B cell (primary cell): ENCODE data around the gene PLPPR3. TPM values are rescaled to one million over a fixed set of nuclear protein-coding genes. Genes with fewer than 3 reads are reported as not detected.

Source experiments
- ATAC-seq: fragments of 200-7000 bp; cut with Tn5 transposase; one replicate; pipeline ENCODE4 v1.10.0; 2021; ENCODE audit warnings: low read depth, mild to moderate bottlenecking, moderate number of reproducible peaks, moderate library complexity
- CTCF ChIA-PET: fragments of 350-600 bp; sonication (Branson Sonifier 250); formaldehyde crosslinking; loops from one replicate; lab custom pipeline; 2021; ENCODE audit warnings: antibody characterized with exemption, inconsistent platforms; lab: Charles Lee
- POLR2A ChIA-PET: fragments of 350-600 bp; sonication (Branson Sonifier 250); formaldehyde crosslinking; loops from one replicate; lab custom pipeline; 2021; ENCODE audit warnings: antibody characterized with exemption; lab: Charles Lee
- DNase-seq: peaks from one replicate; pipeline ENCODE4 v3.0.0; 2013
- H2AFZ ChIP-seq: 2 replicates; pipeline ENCODE4 v1.6.1; 2012; ENCODE audit warnings: mild to moderate bottlenecking, low read depth, low read length; ENCODE audit not compliant: insufficient read depth, poor library complexity, severe bottlenecking
- H3K27ac ChIP-seq, 2 donors: 1 replicate in 1 of 2; 2 replicates in 1 of 2; pipeline ENCODE4 v1.5.1; 2012 to 2013; ENCODE audit warnings: low read length in 2 of 2, mild to moderate bottlenecking in 2 of 2, moderate library complexity in 1 of 2
- H3K27me3 ChIP-seq, 4 experiments: fragments of 200-600 bp in 1 of 4; sonication (generic) in 1 of 4; replicated peaks in 1 of 4; 1 replicate in 2 of 4; 2 replicates in 2 of 4; pipeline versions ENCODE4 v1.6.1 to v1.7.0; 2013 to 2016; ENCODE audit warnings: low read length in 3 of 4, mild to moderate bottlenecking in 2 of 4, mixed read lengths in 1 of 4, moderate library complexity in 1 of 4; ENCODE audit not compliant: insufficient read depth in 4 of 4, control insufficient read depth in 3 of 4; ENCODE audit errors: control extremely low read depth in 1 of 4
- H3K36me3 ChIP-seq, 2 experiments: replicated peaks in 1 of 2; 1 replicate in 1 of 2; 2 replicates in 1 of 2; pipeline versions ENCODE4 v1.6.1 to v1.7.1; 2013; ENCODE audit warnings: low read length in 1 of 2; ENCODE audit not compliant: insufficient read depth in 2 of 2, control insufficient read depth in 1 of 2; ENCODE audit errors: control extremely low read depth in 1 of 2, extremely low read depth in 1 of 2
- H3K4me1 ChIP-seq, 2 donors: fragments of 200-600 bp in 1 of 2; sonication (generic) in 1 of 2; 1 replicate in 1 of 2; 2 replicates in 1 of 2; pipeline versions ENCODE4 v1.5.1 to v1.6.1; 2013 to 2017; ENCODE audit warnings: low read length in 2 of 2; ENCODE audit not compliant: control insufficient read depth in 2 of 2, insufficient read depth in 2 of 2
- H3K4me2 ChIP-seq: replicated peaks from 2 replicates; pipeline ENCODE3; 2012; ENCODE audit warnings: mild to moderate bottlenecking, low read depth, low read length; ENCODE audit not compliant: poor library complexity, severe bottlenecking
- H3K4me3 ChIP-seq, 5 experiments: fragments of 200-600 bp in 1 of 5; sonication (generic) in 1 of 5; 1 replicate in 3 of 5; 2 replicates in 2 of 5; pipeline versions ENCODE4 v1.5.1 to v1.7.0; 2011 to 2016; ENCODE audit warnings: low read length in 4 of 5, mild to moderate bottlenecking in 4 of 5, low read depth in 2 of 5, control low read depth in 1 of 5, moderate library complexity in 1 of 5; ENCODE audit not compliant: insufficient read depth in 1 of 5; ENCODE audit errors: control extremely low read depth in 1 of 5, extremely low read depth in 1 of 5
- H3K79me2 ChIP-seq: fragments of 200-600 bp; sonication (generic); one replicate; pipeline ENCODE4 v1.6.0; 2016; ENCODE audit warnings: low read length; ENCODE audit not compliant: control insufficient read depth, insufficient read depth
- H3K9ac ChIP-seq: fragments of 200-600 bp; sonication (generic); 2 replicates; pipeline ENCODE4 v1.6.1; 2017; ENCODE audit warnings: mild to moderate bottlenecking, low read length, moderate library complexity
- H3K9me3 ChIP-seq, 3 donors: one replicate each; pipeline versions ENCODE4 v1.6.1 to v1.7.1; 2013; ENCODE audit warnings: low read length in 2 of 3; ENCODE audit not compliant: control insufficient read depth in 2 of 3, insufficient read depth in 1 of 3; ENCODE audit errors: control extremely low read depth in 1 of 3
- H4K20me1 ChIP-seq: 2 replicates; pipeline ENCODE4 v1.6.0; 2012; ENCODE audit warnings: mild to moderate bottlenecking, low read length; ENCODE audit not compliant: insufficient read depth, control insufficient read depth, poor library complexity, severe bottlenecking
- H3K27ac Mint-ChIP-seq: one replicate; pipeline ENCODE4 v1.8.0; 2021; ENCODE audit warnings: mixed read lengths
- H3K27me3 Mint-ChIP-seq: one replicate; pipeline ENCODE4 v1.8.0; 2021; ENCODE audit warnings: mixed read lengths
- H3K4me1 Mint-ChIP-seq: one replicate; pipeline ENCODE4 v1.8.0; 2021; ENCODE audit warnings: mixed read lengths
- H3K4me3 Mint-ChIP-seq: one replicate; pipeline ENCODE4 v1.8.0; 2021; ENCODE audit warnings: mixed read lengths
- H3K9me3 Mint-ChIP-seq: one replicate; pipeline ENCODE4 v1.8.0; 2022; ENCODE audit warnings: mixed read lengths; ENCODE audit not compliant: insufficient read depth
- CTCF ChIP-seq: fragments of 200-600 bp; IDR thresholded peaks from one replicate; pipeline ENCODE4 v1.8.0; 2022; ENCODE audit warnings: antibody characterized with exemption, mild to moderate bottlenecking
- EZH2 ChIP-seq: IDR thresholded peaks from 2 replicates; pipeline ENCODE4 v1.6.1; 2012; ENCODE audit warnings: borderline replicate concordance, low read depth, mild to moderate bottlenecking, moderate library complexity, low read length; ENCODE audit not compliant: insufficient read depth, poor library complexity, severe bottlenecking
- WGBS: methylation state at CpG from one replicate; pipeline ENCODE4 v1.1.5; 2013; ENCODE audit warnings: missing lambda C conversion rate; ENCODE audit not compliant: insufficient coverage; 5-methylcytosine and 5-hydroxymethylcytosine counted together
- intact Hi-C: fragments of 100-400 bp; cut with micrococcal nuclease; formaldehyde crosslinking; loops from one replicate; pipeline ENCODE4 v1.10.0; 2022
- polyA plus RNA-seq: library from polyadenylated mRNA; depleted of rRNA; stranded (reverse); fragments of >200 nt; gene quantifications from 2 replicates; pipeline ENCODE4 v1.2.3, GENCODE V29; 2012
- total RNA-seq, 2 donors: library from RNA; stranded (reverse); fragments of 120-200 nt in 1 of 2; gene quantifications; 1 replicate in 1 of 2; 2 replicates in 1 of 2; pipeline versions ENCODE4 v1.2.3 to v1.2.4, GENCODE V29; 2013 to 2022

Gene PLPPR3
- total and polyA plus RNA-seq, 2 donors (not counting 1 experiment from before 2014, with no cell fraction given) = not detected

- intact Hi-C loops = no loop called here
- Histone ChIP-seq H3K79me2 (no peaks in the 10 kb centered on the region), H3K4me3 (no peak overlapping the region), H3K27ac (no peak overlapping the region), H4K20me1 (peaks cover 7% of the 10 kb centered on the region), H3K9ac (no peak overlapping the region), H3K4me1 (peaks cover 8 to 16% of the 10 kb centered on the region in 2 donors), H3K4me2 (no peak overlapping the region), H3K36me3 (peaks cover 0 to 17% of the 10 kb centered on the region in 2 experiments), H3K27me3 (no peaks in the 10 kb centered on the region), H3K9me3 (peaks cover 0 to 4% (median 0%) of the 10 kb centered on the region in 3 donors), H2AFZ (no peak overlapping the region)
- WGBS = 98% methylated on average over 6 of the region's 8 CpGs
- POLR2A ChIA-PET = no interaction called here
- no peak for TF ChIP-seq CTCF
- no peak for TF ChIP-seq EZH2
- Mint-ChIP-seq H3K27me3 (no peaks in the 10 kb centered on the region), H3K4me1 (peaks cover 9% of the 10 kb centered on the region), H3K9me3 (no peaks in the 10 kb centered on the region), H3K4me3 (no peak overlapping the region), H3K27ac (no peak overlapping the region)
- DNase-seq (no peak), ATAC-seq (no peak)
- CTCF ChIA-PET = no interaction called here
Measured at GRCh38 chr19:870314-870713, 48.6 kb upstream of the PLPPR3 start.

GRCh38 chr19:869245-870177 is 47.8 kb upstream of the PLPPR3 start:
- intact Hi-C loops = no loop called here
- WGBS = 94% methylated on average over 23 of the region's 29 CpGs
- H3K4me2 ChIP-seq = no peak overlapping the region

More at GRCh38 chr19:869245-870177, 47.8 kb upstream of the PLPPR3 start:
- Histone ChIP-seq H3K4me3 (no peak overlapping the region), H4K20me1 (peaks cover 7% of the 10 kb centered on the region), H3K4me1 (peaks cover 8 to 20% of the 10 kb centered on the region in 2 donors), H3K9me3 (peaks cover 0 to 2% (median 0%) of the 10 kb centered on the region in 3 donors), H3K27me3 (no peaks in the 10 kb centered on the region), H3K9ac (no peak overlapping the region), H3K27ac (no peak overlapping the region), H3K36me3 (peaks cover 0 to 17% of the 10 kb centered on the region in 2 experiments), H2AFZ (no peak overlapping the region), H3K79me2 (no peaks in the 10 kb centered on the region)
- DNase-seq = no peak
- TF ChIP-seq CTCF (no peak), EZH2 (no peak)
- Mint-ChIP-seq H3K27ac (no peak overlapping the region), H3K27me3 (no peaks in the 10 kb centered on the region), H3K4me1 (peaks cover 12% of the 10 kb centered on the region), H3K9me3 (no peaks in the 10 kb centered on the region), H3K4me3 (no peak overlapping the region)
- POLR2A ChIA-PET = no interaction called here
- CTCF ChIA-PET = no interaction called here
- ATAC-seq = no peak
